HepG2 (cell line): ENCODE measurements around the gene TSPAN15. TPM values are rescaled to one million over a fixed set of nuclear protein-coding genes. Genes with fewer than 3 reads are reported as not detected.

ENCODE experiments used
- ASH2L ChIP-seq: fragments of 300-600, 200-600 bp; sonication (generic); IDR thresholded peaks from 2 replicates; pipeline ENCODE4 v1.7.0; 2017; ENCODE audit warnings: low read depth, mild to moderate bottlenecking, moderate library complexity, mixed read lengths, low read length; ENCODE audit not compliant: insufficient read length
- BORCS8-MEF2B ChIP-seq: sonication (generic); formaldehyde crosslinking; IDR thresholded peaks from 2 replicates; pipeline ENCODE4 v1.8.0; 2022; ENCODE audit warnings: mild to moderate bottlenecking, missing genetic modification reagents
- CBX1 ChIP-seq: IDR thresholded peaks from one replicate; pipeline ENCODE4 v1.6.1; 2016; ENCODE audit warnings: antibody characterized with exemption, low read depth
- LCORL ChIP-seq, 2 experiments: fragments of 450-650 bp in 1 of 2; sonication (generic) in 1 of 2; formaldehyde crosslinking in 1 of 2; IDR thresholded peaks; 2 replicates each; pipeline versions ENCODE4 v1.5.0 to v1.6.1; 2017 to 2020; ENCODE audit warnings: antibody characterized with exemption in 1 of 2, missing genetic modification reagents in 1 of 2
- NFE2L2 ChIP-seq: fragments of 150-350 bp; IDR thresholded peaks from 2 replicates; pipeline ENCODE4 v1.6.1; 2014; ENCODE audit warnings: low read length
- POLR2AphosphoS5 ChIP-seq: IDR thresholded peaks from 2 replicates; pipeline ENCODE4 v1.6.1; 2012; ENCODE audit warnings: low read depth, low read length
- SMAD3 ChIP-seq: sonication (generic); formaldehyde crosslinking; IDR thresholded peaks from 2 replicates; pipeline ENCODE4 v1.4.0; 2020; ENCODE audit warnings: missing genetic modification reagents
- ZFAT ChIP-seq: sonication (generic); formaldehyde crosslinking; conservative IDR thresholded peaks from 2 replicates; pipeline ENCODE4 v1.8.1; 2023; ENCODE audit warnings: missing genetic modification reagents, inconsistent platforms
- ZNF180 ChIP-seq: sonication (generic); formaldehyde crosslinking; IDR thresholded peaks from 2 replicates; pipeline ENCODE4 v1.4.0; 2020; ENCODE audit warnings: low read depth, missing genetic modification reagents, borderline replicate concordance
- ZNF30 ChIP-seq: sonication (generic); formaldehyde crosslinking; IDR thresholded peaks from 2 replicates; pipeline ENCODE4 v1.5.0; 2020; ENCODE audit warnings: mild to moderate bottlenecking, missing genetic modification reagents
- ZNF501 ChIP-seq: sonication (generic); formaldehyde crosslinking; IDR thresholded peaks from 2 replicates; pipeline ENCODE4 v1.5.1; 2020; ENCODE audit warnings: mild to moderate bottlenecking, moderate library complexity, missing genetic modification reagents
- ZNF614 ChIP-seq: IDR thresholded peaks from 2 replicates; pipeline ENCODE4 v1.6.1; 2018; ENCODE audit warnings: missing biosample characterization, missing genetic modification reagents, inconsistent platforms, borderline replicate concordance
- ZNF616 ChIP-seq: sonication (generic); formaldehyde crosslinking; IDR thresholded peaks from 2 replicates; pipeline ENCODE4 v1.5.0; 2020; ENCODE audit warnings: low read depth, mild to moderate bottlenecking, missing genetic modification reagents
- ZNF713 ChIP-seq: sonication (generic); formaldehyde crosslinking; IDR thresholded peaks from 2 replicates; pipeline ENCODE4 v1.4.0; 2020; ENCODE audit warnings: mild to moderate bottlenecking, missing genetic modification reagents
- ZNF878 ChIP-seq: sonication (generic); formaldehyde crosslinking; IDR thresholded peaks from 2 replicates; pipeline ENCODE4 v1.8.1; 2023; ENCODE audit warnings: mild to moderate bottlenecking, missing genetic modification reagents, moderate library complexity
- polyA plus RNA-seq, 8 experiments: library from polyadenylated mRNA; depleted of rRNA in 3 of 8; stranded (reverse) in 7 of 8; unstranded in 1 of 8; fragments of >200 nt; fragmentation: Illumina TruSeq in 4 of 8; extraction: Trizol in 4 of 8; gene quantifications; 2 replicates each; pipeline versions ENCODE4 v1.2.1 to v1.2.3, GENCODE V29; 2011 to 2016; ENCODE audit warnings: low read depth in 4 of 8, missing spikeins in 1 of 8, mixed read lengths in 1 of 8; ENCODE audit not compliant: insufficient read depth in 1 of 8
- total RNA-seq, 5 experiments: library from RNA; depleted of rRNA; stranded (reverse); fragments of >200 nt; fragmentation: Illumina TruSeq; extraction: Trizol; gene quantifications; 2 replicates each; pipeline ENCODE4 v1.2.3, GENCODE V29; 2016; ENCODE audit warnings: low read depth in 1 of 5
- TF ChIP-seq, protein P1 (sequence below): conservative IDR thresholded peaks from 2 replicates; pipeline ENCODE4 v1.6.1; 2018; ENCODE audit warnings: missing genetic modification reagents
- TF ChIP-seq, protein P2 (sequence below): sonication (generic); formaldehyde crosslinking; IDR thresholded peaks from 2 replicates; pipeline ENCODE4 v1.8.0; 2022; ENCODE audit warnings: missing genetic modification reagents, low read depth, mild to moderate bottlenecking, borderline replicate concordance
- TF ChIP-seq, protein P3 (sequence below): sonication (generic); formaldehyde crosslinking; IDR thresholded peaks from 2 replicates; pipeline ENCODE4 v1.5.0; 2020; ENCODE audit warnings: mild to moderate bottlenecking, missing genetic modification reagents
- TF ChIP-seq, protein P4 (sequence below): sonication (generic); formaldehyde crosslinking; IDR thresholded peaks from 2 replicates; pipeline ENCODE4 v1.4.0; 2020; ENCODE audit warnings: missing genetic modification reagents
- TF ChIP-seq, protein P5 (sequence below): sonication (generic); formaldehyde crosslinking; IDR thresholded peaks from 2 replicates; pipeline ENCODE4 v1.5.0; 2020; ENCODE audit warnings: mild to moderate bottlenecking, missing genetic modification reagents

Gene TSPAN15
- total and polyA plus RNA-seq, 2 of the 13 experiments (the other 11 are each of a cell fraction or from before 2014, with no cell fraction given): 0.27 to 3.2 TPM

DNA sequence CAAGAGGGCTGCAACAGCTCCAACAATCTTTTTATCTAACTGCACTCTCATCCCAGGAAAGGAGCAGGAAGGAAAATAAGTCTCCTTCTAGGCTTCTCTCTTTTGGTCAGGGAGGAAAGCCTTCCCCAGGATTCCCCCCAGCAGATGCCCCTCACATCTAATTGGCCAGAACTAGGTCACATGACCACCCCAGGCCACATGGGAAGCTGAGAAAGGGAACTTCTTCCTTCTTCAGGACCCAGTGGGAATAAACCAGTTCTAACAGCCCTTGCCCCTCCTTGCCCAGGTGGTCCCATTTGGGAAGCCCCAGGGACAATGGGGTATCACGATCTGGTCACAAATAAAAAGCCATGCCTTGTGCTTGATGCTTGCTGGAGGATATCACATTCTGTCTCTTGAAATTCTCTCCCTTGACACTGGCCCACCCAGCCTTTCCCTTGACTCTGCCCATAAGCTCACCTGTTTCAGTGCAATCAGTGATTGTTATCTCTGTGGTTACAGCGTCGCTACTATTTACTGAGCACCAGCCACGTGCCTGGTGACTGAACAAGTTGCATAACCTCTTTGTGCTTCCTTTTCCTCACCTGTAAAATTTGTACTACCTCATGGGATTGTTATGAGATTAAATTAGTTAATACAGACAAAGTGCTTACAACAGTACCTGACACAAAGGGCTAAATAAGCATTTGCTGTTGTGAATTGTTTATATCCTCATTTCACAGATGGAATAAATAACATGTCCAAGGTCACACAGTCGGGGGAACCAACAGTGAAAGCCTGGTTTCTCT is 25.6 kb upstream of the TSPAN15 start (continued):
- TF ChIP-seq LCORL (IDR thresholded peaks at IDR 0.05) (no peak), LCORL (CRISPR knock-in tag; IDR thresholded peaks at IDR 0.05) (no peak), ZFAT (no peak), ZNF614 (CRISPR knock-in tag) (peak; percentile 90), ZNF180 (CRISPR knock-in tag) (no peak), ZNF713 (CRISPR knock-in tag) (no peak), ZNF501 (no peak), ASH2L (no peak), POLR2AphosphoS5 (no peak), BORCS8-MEF2B (CRISPR knock-in tag) (no peak), ZNF30 (no peak), ZNF878 (CRISPR knock-in tag) (peak; percentile 77; the same call in 1 of the 2 replicates), NFE2L2 (no peak), SMAD3 (CRISPR knock-in tag) (peak; percentile 94), CBX1 (no peak), ZNF616 (CRISPR knock-in tag) (no peak)
- TF ChIP-seq, protein P1, sequence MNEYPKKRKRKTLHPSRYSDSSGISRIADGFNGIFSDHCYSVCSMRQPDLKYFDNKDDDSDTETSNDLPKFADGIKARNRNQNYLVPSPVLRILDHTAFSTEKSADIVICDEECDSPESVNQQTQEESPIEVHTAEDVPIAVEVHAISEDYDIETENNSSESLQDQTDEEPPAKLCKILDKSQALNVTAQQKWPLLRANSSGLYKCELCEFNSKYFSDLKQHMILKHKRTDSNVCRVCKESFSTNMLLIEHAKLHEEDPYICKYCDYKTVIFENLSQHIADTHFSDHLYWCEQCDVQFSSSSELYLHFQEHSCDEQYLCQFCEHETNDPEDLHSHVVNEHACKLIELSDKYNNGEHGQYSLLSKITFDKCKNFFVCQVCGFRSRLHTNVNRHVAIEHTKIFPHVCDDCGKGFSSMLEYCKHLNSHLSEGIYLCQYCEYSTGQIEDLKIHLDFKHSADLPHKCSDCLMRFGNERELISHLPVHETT (CRISPR knock-in tag): no peak
- TF ChIP-seq, protein P2, sequence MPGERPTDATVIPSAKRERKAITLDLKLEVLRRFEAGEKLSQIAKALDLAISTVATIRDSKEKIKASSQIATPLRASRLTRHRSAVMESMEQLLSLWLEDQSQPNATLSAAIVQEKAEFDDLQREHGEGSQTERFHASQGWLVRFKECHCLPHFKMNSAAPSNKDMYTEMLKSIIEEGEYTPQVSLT: no peak
- TF ChIP-seq, protein P3, sequence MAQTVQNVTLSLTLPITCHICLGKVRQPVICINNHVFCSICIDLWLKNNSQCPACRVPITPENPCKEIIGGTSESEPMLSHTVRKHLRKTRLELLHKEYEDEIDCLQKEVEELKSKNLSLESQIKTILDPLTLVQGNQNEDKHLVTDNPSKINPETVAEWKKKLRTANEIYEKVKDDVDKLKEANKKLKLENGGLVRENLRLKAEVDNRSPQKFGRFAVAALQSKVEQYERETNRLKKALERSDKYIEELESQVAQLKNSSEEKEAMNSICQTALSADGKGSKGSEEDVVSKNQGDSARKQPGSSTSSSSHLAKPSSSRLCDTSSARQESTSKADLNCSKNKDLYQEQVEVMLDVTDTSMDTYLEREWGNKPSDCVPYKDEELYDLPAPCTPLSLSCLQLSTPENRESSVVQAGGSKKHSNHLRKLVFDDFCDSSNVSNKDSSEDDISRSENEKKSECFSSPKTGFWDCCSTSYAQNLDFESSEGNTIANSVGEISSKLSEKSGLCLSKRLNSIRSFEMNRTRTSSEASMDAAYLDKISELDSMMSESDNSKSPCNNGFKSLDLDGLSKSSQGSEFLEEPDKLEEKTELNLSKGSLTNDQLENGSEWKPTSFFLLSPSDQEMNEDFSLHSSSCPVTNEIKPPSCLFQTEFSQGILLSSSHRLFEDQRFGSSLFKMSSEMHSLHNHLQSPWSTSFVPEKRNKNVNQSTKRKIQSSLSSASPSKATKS (CRISPR knock-in tag): no peak
- TF ChIP-seq, protein P4, sequence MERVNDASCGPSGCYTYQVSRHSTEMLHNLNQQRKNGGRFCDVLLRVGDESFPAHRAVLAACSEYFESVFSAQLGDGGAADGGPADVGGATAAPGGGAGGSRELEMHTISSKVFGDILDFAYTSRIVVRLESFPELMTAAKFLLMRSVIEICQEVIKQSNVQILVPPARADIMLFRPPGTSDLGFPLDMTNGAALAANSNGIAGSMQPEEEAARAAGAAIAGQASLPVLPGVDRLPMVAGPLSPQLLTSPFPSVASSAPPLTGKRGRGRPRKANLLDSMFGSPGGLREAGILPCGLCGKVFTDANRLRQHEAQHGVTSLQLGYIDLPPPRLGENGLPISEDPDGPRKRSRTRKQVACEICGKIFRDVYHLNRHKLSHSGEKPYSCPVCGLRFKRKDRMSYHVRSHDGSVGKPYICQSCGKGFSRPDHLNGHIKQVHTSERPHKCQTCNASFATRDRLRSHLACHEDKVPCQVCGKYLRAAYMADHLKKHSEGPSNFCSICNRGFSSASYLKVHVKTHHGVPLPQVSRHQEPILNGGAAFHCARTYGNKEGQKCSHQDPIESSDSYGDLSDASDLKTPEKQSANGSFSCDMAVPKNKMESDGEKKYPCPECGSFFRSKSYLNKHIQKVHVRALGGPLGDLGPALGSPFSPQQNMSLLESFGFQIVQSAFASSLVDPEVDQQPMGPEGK (CRISPR knock-in tag): peak; percentile 60
- TF ChIP-seq, protein P5, sequence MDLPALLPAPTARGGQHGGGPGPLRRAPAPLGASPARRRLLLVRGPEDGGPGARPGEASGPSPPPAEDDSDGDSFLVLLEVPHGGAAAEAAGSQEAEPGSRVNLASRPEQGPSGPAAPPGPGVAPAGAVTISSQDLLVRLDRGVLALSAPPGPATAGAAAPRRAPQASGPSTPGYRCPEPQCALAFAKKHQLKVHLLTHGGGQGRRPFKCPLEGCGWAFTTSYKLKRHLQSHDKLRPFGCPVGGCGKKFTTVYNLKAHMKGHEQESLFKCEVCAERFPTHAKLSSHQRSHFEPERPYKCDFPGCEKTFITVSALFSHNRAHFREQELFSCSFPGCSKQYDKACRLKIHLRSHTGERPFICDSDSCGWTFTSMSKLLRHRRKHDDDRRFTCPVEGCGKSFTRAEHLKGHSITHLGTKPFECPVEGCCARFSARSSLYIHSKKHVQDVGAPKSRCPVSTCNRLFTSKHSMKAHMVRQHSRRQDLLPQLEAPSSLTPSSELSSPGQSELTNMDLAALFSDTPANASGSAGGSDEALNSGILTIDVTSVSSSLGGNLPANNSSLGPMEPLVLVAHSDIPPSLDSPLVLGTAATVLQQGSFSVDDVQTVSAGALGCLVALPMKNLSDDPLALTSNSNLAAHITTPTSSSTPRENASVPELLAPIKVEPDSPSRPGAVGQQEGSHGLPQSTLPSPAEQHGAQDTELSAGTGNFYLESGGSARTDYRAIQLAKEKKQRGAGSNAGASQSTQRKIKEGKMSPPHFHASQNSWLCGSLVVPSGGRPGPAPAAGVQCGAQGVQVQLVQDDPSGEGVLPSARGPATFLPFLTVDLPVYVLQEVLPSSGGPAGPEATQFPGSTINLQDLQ: no peak
